SK-N-SH (cell line): ENCODE results near the gene BTG1. TPM values are rescaled to one million over a fixed set of nuclear protein-coding genes. Genes with fewer than 3 reads are reported as not detected.

Source experiments
- CTCF ChIA-PET: fragments of 300-600, 350-600 bp; formaldehyde crosslinking; extraction: SDS; loops from one replicate; lab custom pipeline; 2021; lab: Yijun Ruan, JAX
- POLR2A ChIA-PET: fragments of 350-600 bp; sonication (Branson Sonifier 250); formaldehyde crosslinking; extraction: SDS; loops from one replicate; lab custom pipeline; 2020; ENCODE audit warnings: antibody characterized with exemption, inconsistent platforms; lab: Yijun Ruan, JAX
- DNase-seq: peaks from one replicate; pipeline ENCODE4 v3.0.0; 2012
- H2AFZ ChIP-seq: fragments of 200-600 bp; sonication (generic); 2 replicates; pipeline ENCODE4 v1.8.1; 2016; ENCODE audit warnings: antibody characterized with exemption, mild to moderate bottlenecking, low read depth
- H3F3A ChIP-seq: fragments of 200-600 bp; sonication (generic); replicated peaks from 2 replicates; pipeline ENCODE3; 2016; ENCODE audit warnings: antibody characterized with exemption, mild to moderate bottlenecking; ENCODE audit not compliant: insufficient read depth
- H3K27ac ChIP-seq, 2 experiments: fragments of 200-500 bp in 1 of 2; fragments of 200-600 bp in 1 of 2; sonication (Bioruptor generic) in 1 of 2; sonication (generic), shearing (Covaris generic) in 1 of 2; 2 replicates each; pipeline versions ENCODE4 v1.5.1 to v1.6.1; 2014 to 2016; ENCODE audit warnings: low read depth in 2 of 2, inconsistent platforms in 1 of 2, low read length in 1 of 2, mild to moderate bottlenecking in 1 of 2, mixed read lengths in 1 of 2
- H3K27me3 ChIP-seq: fragments of 200-600 bp; sonication (generic), shearing (Covaris generic); 2 replicates; pipeline ENCODE4 v1.6.1; 2016; ENCODE audit warnings: mixed run types; ENCODE audit not compliant: insufficient read depth
- H3K36me3 ChIP-seq, 2 experiments: fragments of 200-500 bp in 1 of 2; fragments of 200-600 bp in 1 of 2; sonication (Bioruptor generic) in 1 of 2; sonication (generic) in 1 of 2; replicated peaks in 1 of 2; 2 replicates each; pipeline versions ENCODE3 to v1.5.1; 2014 to 2016; ENCODE audit warnings: low read length in 1 of 2, mild to moderate bottlenecking in 1 of 2; ENCODE audit not compliant: insufficient read depth in 2 of 2, control insufficient read depth in 1 of 2
- H3K4me1 ChIP-seq, 2 experiments: fragments of 200-500 bp in 1 of 2; fragments of 200-600 bp in 1 of 2; sonication (Bioruptor generic) in 1 of 2; sonication (generic), shearing (Covaris generic) in 1 of 2; 2 replicates each; pipeline versions ENCODE4 v1.5.1 to v1.6.1; 2014 to 2016; ENCODE audit warnings: low read depth in 1 of 2, low read length in 1 of 2, mixed run types in 1 of 2; ENCODE audit not compliant: insufficient read depth in 2 of 2, control insufficient read depth in 1 of 2
- H3K4me2 ChIP-seq: fragments of 200-600 bp; sonication (generic), shearing (Covaris generic); 2 replicates; pipeline ENCODE4 v1.6.1; 2017; ENCODE audit warnings: mixed run types
- H3K4me3 ChIP-seq, 2 experiments: fragments of 200-500 bp in 1 of 2; fragments of 200-600 bp in 1 of 2; sonication (Bioruptor generic) in 1 of 2; sonication (generic), shearing (Covaris generic) in 1 of 2; 2 replicates each; pipeline versions ENCODE4 v1.5.1 to v1.8.1; 2014 to 2016; ENCODE audit warnings: low read depth in 2 of 2, inconsistent platforms in 1 of 2, low read length in 1 of 2, mild to moderate bottlenecking in 1 of 2, mixed read lengths in 1 of 2, moderate library complexity in 1 of 2
- H3K79me2 ChIP-seq: fragments of 200-600 bp; sonication (generic); 2 replicates; pipeline ENCODE4 v1.8.1; 2017; ENCODE audit warnings: mild to moderate bottlenecking; ENCODE audit not compliant: insufficient read depth
- H3K9ac ChIP-seq: fragments of 200-600 bp; sonication (generic); 2 replicates; pipeline ENCODE4 v1.6.1; 2017; ENCODE audit warnings: mixed run types
- H3K9me2 ChIP-seq: fragments of 200-600 bp; sonication (generic); 2 replicates; pipeline ENCODE4 v1.6.1; 2017; ENCODE audit warnings: mixed run types
- H3K9me3 ChIP-seq: fragments of 200-600 bp; sonication (generic); 2 replicates; pipeline ENCODE4 v1.6.1; 2017; ENCODE audit warnings: mixed run types, mild to moderate bottlenecking, moderate library complexity
- H4K20me1 ChIP-seq: fragments of 200-600 bp; sonication (generic); 2 replicates; pipeline ENCODE4 v1.6.1; 2017; ENCODE audit warnings: mild to moderate bottlenecking, mixed run types; ENCODE audit not compliant: insufficient read depth
- CHD2 ChIP-seq: fragments of 150-350 bp; IDR thresholded peaks from 2 replicates; pipeline ENCODE4 v1.6.1; 2018; ENCODE audit warnings: low read length; ENCODE audit not compliant: partially characterized antibody
- ELF1 ChIP-seq: IDR thresholded peaks from 2 replicates; pipeline ENCODE4 v1.4.0; 2012
- FOSL2 ChIP-seq: IDR thresholded peaks from 2 replicates; pipeline ENCODE4 v1.4.0; 2012; ENCODE audit warnings: low read depth, mild to moderate bottlenecking, moderate library complexity, borderline replicate concordance
- FOXM1 ChIP-seq: IDR thresholded peaks from 2 replicates; pipeline ENCODE4 v1.4.0; 2012; ENCODE audit warnings: low read depth, mild to moderate bottlenecking
- REST ChIP-seq: IDR thresholded peaks from 2 replicates; pipeline ENCODE4 v1.6.1; 2012; ENCODE audit warnings: mild to moderate bottlenecking, low read depth, low read length, moderate library complexity
- RFX5 ChIP-seq: IDR thresholded peaks from 2 replicates; pipeline ENCODE4 v1.6.1; 2012; ENCODE audit warnings: mild to moderate bottlenecking, improper control_type of control experiment, low read length
- SIN3A ChIP-seq: IDR thresholded peaks from 2 replicates; pipeline ENCODE4 v1.6.1; 2012; ENCODE audit warnings: low read depth, mild to moderate bottlenecking, low read length, moderate library complexity, borderline replicate concordance
- SMC3 ChIP-seq: IDR thresholded peaks from 2 replicates; pipeline ENCODE4 v1.6.1; 2012; ENCODE audit warnings: low read depth, low read length, improper control_type of control experiment
- TEAD4 ChIP-seq: IDR thresholded peaks from 2 replicates; pipeline ENCODE4 v1.4.0; 2012; ENCODE audit warnings: mild to moderate bottlenecking, borderline replicate concordance; ENCODE audit not compliant: insufficient read depth
- USF2 ChIP-seq: fragments of 150-350 bp; IDR thresholded peaks from 2 replicates; pipeline ENCODE4 v1.6.1; 2017; ENCODE audit warnings: antibody characterized with exemption, low read length, low read depth, borderline replicate concordance
- ZBTB33 ChIP-seq: IDR thresholded peaks from 2 replicates; pipeline ENCODE4 v1.4.0; 2012; ENCODE audit warnings: low read depth, borderline replicate concordance
- WGBS: methylation state at CpG from one replicate; pipeline ENCODE4 v1.1.6; 2017; ENCODE audit warnings: low lambda C conversion rate; 5-methylcytosine and 5-hydroxymethylcytosine counted together
- polyA plus RNA-seq, 3 experiments: library from polyadenylated mRNA; depleted of rRNA; stranded (reverse); fragments of >200 nt; gene quantifications; 2 replicates each; pipeline ENCODE4 v1.2.3, GENCODE V29; 2012

Gene BTG1
- polyA plus RNA-seq, 1 of the 3 experiments (the other 2 are of a cell fraction) = 28.3 TPM

GRCh38 chr12:92105110-92105509, 40.5 kb downstream of the BTG1 start:
- Histone ChIP-seq H4K20me1 (no peaks in the 10 kb centered on the region), H3K36me3 (no peaks in the 10 kb centered on the region), H3K9ac (no peak overlapping the region), H3K79me2 (peaks cover 4% of the 10 kb centered on the region), H3K4me3 (no peak overlapping the region), H3F3A (peaks cover 7% of the 10 kb centered on the region)
- no peak for DNase-seq
- TF ChIP-seq SIN3A = no peak
- no peak for TF ChIP-seq SMC3
- TF ChIP-seq, all 33 proteins: peak for 0
- WGBS = 96% methylated on average over 2 of the region's 2 CpGs
- peaks cover 20 to 38% of the 10 kb centered on the region in 2 experiments; a peak in 3 of 4 replicates for H3K4me1 ChIP-seq
- POLR2A ChIA-PET = no interaction called here
- H3K9me3 ChIP-seq = no peaks in the 10 kb centered on the region
- no peak overlapping the region for H3K27ac ChIP-seq
- CTCF ChIA-PET = interaction anchor here (1.6 kb wide), 1 partner anchor 38 kb away, joined by 4 read pairs; no protein-coding TSS in a partner anchor
- H3K27me3 ChIP-seq = no peaks in the 10 kb centered on the region
- H3K4me2 ChIP-seq = no peak overlapping the region
- H3K9me2 ChIP-seq = no peaks in the 10 kb centered on the region
- H2AFZ ChIP-seq = no peak overlapping the region

GRCh38 chr12:92102606-92103005, 43.0 kb downstream of the BTG1 start:
- CTCF ChIA-PET = interaction anchor here (0.7 kb wide), 1 partner anchor 720 kb away, joined by 3 read pairs; no protein-coding TSS in a partner anchor
- H3F3A ChIP-seq = peaks cover 7% of the 10 kb centered on the region
- no peak overlapping the region for H3K4me2 ChIP-seq
- WGBS = 93% methylated on average over 2 of the region's 2 CpGs
- H3K27me3 ChIP-seq = no peaks in the 10 kb centered on the region
- POLR2A ChIA-PET = no interaction called here
- H3K9me2 ChIP-seq = no peaks in the 10 kb centered on the region
- H2AFZ ChIP-seq = no peak overlapping the region
- no peak overlapping the region for H3K4me3 ChIP-seq
- no peak for TF ChIP-seq FOXM1
- H3K27ac ChIP-seq = no peak overlapping the region
- H3K9ac ChIP-seq = no peak overlapping the region
- DNase-seq = no peak
- H3K79me2 ChIP-seq = peaks cover 6% of the 10 kb centered on the region
- H3K36me3 ChIP-seq = no peaks in the 10 kb centered on the region
- H4K20me1 ChIP-seq = no peaks in the 10 kb centered on the region
- H3K4me1 ChIP-seq = peaks cover 2 to 17% of the 10 kb centered on the region in 2 experiments; a peak in 2 of 4 replicates
- H3K9me3 ChIP-seq = no peaks in the 10 kb centered on the region

GRCh38 chr12:92098594-92099380, 46.9 kb downstream of the BTG1 start:
- CTCF ChIA-PET = interaction anchor here (0.9 kb wide), 1 partner anchor 717 kb away, joined by 3 read pairs; no protein-coding TSS in a partner anchor
- WGBS = 68% methylated on average over 1 of the region's 1 CpG
- TF ChIP-seq FOXM1 = no peak
- no peak for TF ChIP-seq CHD2
- TF ChIP-seq USF2 = no peak
- no peak for TF ChIP-seq ZBTB33
- TF ChIP-seq REST = no peak
- no peak for TF ChIP-seq TEAD4
- TF ChIP-seq RFX5 = no peak
- no peak for TF ChIP-seq SIN3A
- TF ChIP-seq FOSL2 = no peak
- no peak for TF ChIP-seq SMC3
- TF ChIP-seq ELF1 = no peak

More at GRCh38 chr12:92098594-92099380, 46.9 kb downstream of the BTG1 start:
- Histone ChIP-seq H3K9ac (no peak overlapping the region), H3K4me2 (no peak overlapping the region), H3K79me2 (peaks cover 3% of the 10 kb centered on the region; the same call in 1 of the 2 replicates), H3K36me3 (no peaks in the 10 kb centered on the region), H3K4me3 (no peak overlapping the region), H3K4me1 (peaks cover 0 to 5% of the 10 kb centered on the region in 2 experiments; a peak in 3 of 4 replicates), H3K27me3 (no peaks in the 10 kb centered on the region), H3K9me3 (no peaks in the 10 kb centered on the region), H3F3A (peaks cover 17% of the 10 kb centered on the region), H3K9me2 (no peaks in the 10 kb centered on the region), H2AFZ (no peak overlapping the region), H4K20me1 (no peaks in the 10 kb centered on the region), H3K27ac (no peak overlapping the region)
- POLR2A ChIA-PET = no interaction called here
- DNase-seq = no peak
